Measurements from ENCODE around the gene YIPF5.

Gene YIPF5

GRCh38 chr5:144177548-144177947 lies 7.1 kb upstream of the YIPF5 start:
- no peak for DNase-seq

GRCh38 chr5:144173766-144174165 lies 3.3 kb upstream of the YIPF5 start:
- no peak for DNase-seq

- DNase-seq = no peak
Observed at GRCh38 chr5:144169904-144170275, 569 bp downstream of the YIPF5 start.

GRCh38 chr5:144167998-144168397 lies 2.5 kb downstream of the YIPF5 start:
- DNase-seq = no peak

- DNase-seq = no peak
Observed at GRCh38 chr5:144166696-144167095, 3.8 kb downstream of the YIPF5 start.

GRCh38 chr5:144162686-144163085 lies 7.8 kb downstream of the YIPF5 start:
- no peak for DNase-seq

- no peak for DNase-seq
Observed at GRCh38 chr5:144156767-144157171, 13.7 kb downstream of the YIPF5 start.

GRCh38 chr5:144151026-144151425 lies 19.4 kb downstream of the YIPF5 start:
- DNase-seq = no peak

- DNase-seq = peak; percentile 57
Observed at GRCh38 chr5:144144956-144145751, 25.3 kb downstream of the YIPF5 start.

- no peak for DNase-seq
Observed at GRCh38 chr5:144143625-144144024, 26.8 kb downstream of the YIPF5 start.

- DNase-seq = no peak
Observed at GRCh38 chr5:144142824-144143162, 27.7 kb downstream of the YIPF5 start.

- peak; percentile 11 for DNase-seq
Observed at GRCh38 chr5:144142139-144142823, 28.2 kb downstream of the YIPF5 start.

- no peak for DNase-seq
Observed at GRCh38 chr5:144141585-144141984, 28.9 kb downstream of the YIPF5 start.

GRCh38 chr5:144139586-144139985 lies 30.9 kb downstream of the YIPF5 start:
- DNase-seq = no peak

GRCh38 chr5:144135113-144135762 lies 35.2 kb downstream of the YIPF5 start:
- DNase-seq = no peak

- DNase-seq = no peak
Observed at GRCh38 chr5:144134194-144134826, 36.1 kb downstream of the YIPF5 start.

GRCh38 chr5:144133050-144133633 lies 37.3 kb downstream of the YIPF5 start:
- no peak for DNase-seq

- DNase-seq = no peak
Observed at GRCh38 chr5:144131261-144131660, 39.2 kb downstream of the YIPF5 start.

- no peak for DNase-seq
Observed at GRCh38 chr5:144130306-144130705, 40.2 kb downstream of the YIPF5 start.

- no peak for DNase-seq
Observed at GRCh38 chr5:144128844-144129243, 41.6 kb downstream of the YIPF5 start.

- no peak for DNase-seq
Observed at GRCh38 chr5:144126707-144127106, 43.8 kb downstream of the YIPF5 start.

GRCh38 chr5:144125163-144125726 lies 45.2 kb downstream of the YIPF5 start:
- DNase-seq = no peak

GRCh38 chr5:144122641-144123040 lies 47.8 kb downstream of the YIPF5 start:
- no peak for DNase-seq
